Inflammatory macrophage (primary cell): ENCODE measurements around the gene CDH24.

Experiments
- DNase-seq, 2 donors: peaks; one replicate each; pipeline ENCODE4 v3.0.0-alpha.2; 2020 to 2022
- total RNA-seq, 18 experiments: gene quantifications; one replicate each; lab custom pipeline; 2026; ENCODE audit warnings: mixed read lengths in 6 of 18, inconsistent platforms in 2 of 18; lab: John Stamatoyannopoulos, UW

Gene CDH24, protein sequence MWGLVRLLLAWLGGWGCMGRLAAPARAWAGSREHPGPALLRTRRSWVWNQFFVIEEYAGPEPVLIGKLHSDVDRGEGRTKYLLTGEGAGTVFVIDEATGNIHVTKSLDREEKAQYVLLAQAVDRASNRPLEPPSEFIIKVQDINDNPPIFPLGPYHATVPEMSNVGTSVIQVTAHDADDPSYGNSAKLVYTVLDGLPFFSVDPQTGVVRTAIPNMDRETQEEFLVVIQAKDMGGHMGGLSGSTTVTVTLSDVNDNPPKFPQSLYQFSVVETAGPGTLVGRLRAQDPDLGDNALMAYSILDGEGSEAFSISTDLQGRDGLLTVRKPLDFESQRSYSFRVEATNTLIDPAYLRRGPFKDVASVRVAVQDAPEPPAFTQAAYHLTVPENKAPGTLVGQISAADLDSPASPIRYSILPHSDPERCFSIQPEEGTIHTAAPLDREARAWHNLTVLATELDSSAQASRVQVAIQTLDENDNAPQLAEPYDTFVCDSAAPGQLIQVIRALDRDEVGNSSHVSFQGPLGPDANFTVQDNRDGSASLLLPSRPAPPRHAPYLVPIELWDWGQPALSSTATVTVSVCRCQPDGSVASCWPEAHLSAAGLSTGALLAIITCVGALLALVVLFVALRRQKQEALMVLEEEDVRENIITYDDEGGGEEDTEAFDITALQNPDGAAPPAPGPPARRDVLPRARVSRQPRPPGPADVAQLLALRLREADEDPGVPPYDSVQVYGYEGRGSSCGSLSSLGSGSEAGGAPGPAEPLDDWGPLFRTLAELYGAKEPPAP
- total RNA-seq, result 0.12 to 0.82 (median 0.48) reads per million in 18 experiments

DNA sequence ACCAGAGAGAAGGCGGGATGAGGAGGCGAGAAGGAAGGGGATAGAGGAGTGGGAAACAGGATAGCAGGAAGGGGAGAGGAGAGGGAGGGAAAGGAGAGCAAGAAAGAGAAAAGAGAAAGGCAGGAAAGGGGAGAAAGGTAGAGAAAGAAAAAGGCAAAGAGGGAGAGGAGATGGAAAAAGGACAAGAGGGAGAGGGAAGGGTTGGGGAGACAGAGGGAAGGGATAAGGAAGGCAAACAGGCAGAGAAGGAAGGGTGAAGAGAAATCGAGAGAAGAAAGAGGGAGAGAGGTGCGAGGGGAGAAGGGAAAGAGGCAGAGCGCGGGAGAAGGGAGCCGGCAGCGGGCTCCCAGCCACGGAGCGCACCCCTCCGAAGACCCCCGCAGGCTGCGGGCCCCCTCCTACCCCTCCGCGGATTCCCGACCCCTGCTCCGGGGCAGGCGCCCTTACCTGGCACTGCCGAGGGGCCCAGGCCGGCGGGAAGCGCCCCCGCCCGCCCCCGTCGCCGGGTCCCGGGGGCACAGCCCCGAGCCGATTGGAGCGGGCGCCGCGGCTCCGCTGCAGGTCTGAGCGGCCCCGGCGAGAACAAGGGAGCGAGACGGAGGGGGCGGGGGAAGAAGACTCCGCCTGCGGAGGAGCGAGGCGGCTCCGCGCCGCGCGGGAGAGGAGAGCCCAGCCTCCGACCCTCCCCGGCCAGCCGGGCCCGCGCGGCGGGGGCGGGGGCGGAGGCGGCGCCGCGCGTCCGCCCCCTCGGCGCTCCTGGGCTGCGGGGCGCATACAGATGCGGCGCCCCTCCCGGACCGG, at the start of gene CDH24:
Gene CDH24, minus strand, starts transcription at position 565 of the 801 bp plus-strand sequence. CDS start 1,787 bp downstream, outside the sequence.
- peak; percentile 17 to 28 for DNase-seq

- DNase-seq, result no peak
Observed at GRCh38 chr14:23106747-23107045, 49.4 kb upstream of the CDH24 start.

DNA sequence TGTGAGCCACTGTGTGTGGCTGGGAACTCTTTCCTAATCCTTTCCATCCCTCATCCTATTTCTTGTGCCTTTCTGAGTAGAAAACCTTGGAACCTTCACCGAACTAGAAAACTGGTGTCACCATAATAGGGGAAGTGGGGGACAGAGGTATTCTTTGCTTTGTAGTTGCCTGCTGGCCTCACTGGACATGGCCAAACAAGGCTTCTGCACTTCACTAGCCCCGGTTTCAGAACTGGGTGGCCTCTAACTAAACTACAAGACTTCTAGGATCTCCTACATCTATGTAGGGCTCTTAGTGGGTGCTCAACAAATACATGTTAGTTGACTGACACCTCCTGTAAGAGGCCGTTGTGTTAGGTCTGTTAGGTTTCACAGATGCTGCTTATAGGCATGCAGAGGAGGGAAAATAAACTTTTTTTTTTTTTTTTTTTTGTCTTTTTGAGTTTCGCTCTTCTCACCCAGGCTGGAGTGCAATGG, 48.1 kb upstream of the CDH24 start:
- no peak for DNase-seq

GRCh38 chr14:23104591-23105347, 47.4 kb upstream of the CDH24 start, which contains the start of gene CIROP:
TSS of gene CIROP (minus strand) at chr14:23104989. CDS start at chr14:23104920, 69 bp downstream.
- no peak for DNase-seq

DNA sequence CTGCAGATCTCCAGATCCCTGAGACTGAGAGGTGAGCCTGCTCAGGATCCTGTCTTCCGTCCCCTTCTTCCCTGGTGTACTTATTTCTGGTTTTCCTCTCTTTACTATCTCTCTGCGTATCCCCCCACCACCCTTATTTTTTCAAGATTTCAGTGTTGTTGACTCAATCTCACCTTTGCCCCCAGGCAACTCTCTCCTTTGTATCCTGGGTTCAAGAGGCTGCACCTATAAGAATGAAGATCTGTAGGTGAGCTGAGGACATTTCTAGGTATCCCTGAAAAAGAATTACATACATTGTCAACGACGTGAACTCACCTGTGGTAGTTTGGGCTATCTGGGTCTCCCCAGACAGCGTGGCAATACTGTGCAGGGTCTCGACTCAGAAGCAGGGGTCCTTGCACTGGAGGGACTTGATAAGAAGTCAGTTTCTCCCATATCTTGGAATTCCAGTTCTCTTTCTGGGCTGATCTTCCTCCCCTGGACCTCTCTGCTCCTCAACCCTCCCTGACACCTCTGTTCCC, 46.8 kb upstream of the CDH24 start:
- DNase-seq, result no peak

DNA sequence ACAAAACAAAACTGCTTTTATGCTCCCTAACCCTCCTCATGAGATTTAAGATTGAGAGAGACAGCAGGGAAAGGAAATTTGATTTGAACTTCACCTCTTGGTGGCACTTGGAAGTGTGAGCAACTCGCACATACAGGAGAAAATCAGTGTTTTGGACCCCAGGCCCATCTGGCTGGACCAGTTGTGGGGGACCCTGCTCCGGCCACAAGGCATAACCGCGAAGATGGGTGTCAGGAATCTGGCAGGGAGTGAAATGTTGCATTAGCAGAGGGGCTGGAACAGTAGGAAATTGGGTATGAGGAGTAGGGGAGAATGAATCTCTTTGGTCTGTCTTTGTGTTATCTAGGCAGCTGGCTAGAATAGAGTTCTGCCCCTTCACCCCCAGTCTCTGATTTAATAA, 46.3 kb upstream of the CDH24 start:
- DNase-seq, result no peak

DNA sequence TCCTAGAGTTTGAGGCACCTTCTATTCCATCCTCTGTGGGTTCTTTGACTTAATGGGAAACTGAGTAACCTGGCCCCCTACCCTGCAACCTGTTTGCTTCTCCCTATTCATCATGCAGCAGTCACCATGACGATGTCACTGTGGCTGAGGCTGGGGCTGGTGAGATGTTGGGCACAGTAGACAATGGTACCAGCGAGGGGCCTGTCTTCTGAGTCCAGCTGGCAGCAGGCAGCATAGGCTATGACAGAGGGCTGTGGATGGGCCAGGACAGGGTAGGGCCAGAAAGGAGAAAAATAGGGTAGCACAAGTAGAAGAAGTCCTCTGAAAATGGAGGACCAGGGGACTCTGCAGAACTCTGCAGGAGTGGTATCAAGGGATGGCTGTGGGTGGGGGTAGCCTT, 45.5 kb upstream of the CDH24 start:
- no peak for DNase-seq

- DNase-seq, result no peak
Observed at GRCh38 chr14:23101986-23102625, 44.8 kb upstream of the CDH24 start.

DNA sequence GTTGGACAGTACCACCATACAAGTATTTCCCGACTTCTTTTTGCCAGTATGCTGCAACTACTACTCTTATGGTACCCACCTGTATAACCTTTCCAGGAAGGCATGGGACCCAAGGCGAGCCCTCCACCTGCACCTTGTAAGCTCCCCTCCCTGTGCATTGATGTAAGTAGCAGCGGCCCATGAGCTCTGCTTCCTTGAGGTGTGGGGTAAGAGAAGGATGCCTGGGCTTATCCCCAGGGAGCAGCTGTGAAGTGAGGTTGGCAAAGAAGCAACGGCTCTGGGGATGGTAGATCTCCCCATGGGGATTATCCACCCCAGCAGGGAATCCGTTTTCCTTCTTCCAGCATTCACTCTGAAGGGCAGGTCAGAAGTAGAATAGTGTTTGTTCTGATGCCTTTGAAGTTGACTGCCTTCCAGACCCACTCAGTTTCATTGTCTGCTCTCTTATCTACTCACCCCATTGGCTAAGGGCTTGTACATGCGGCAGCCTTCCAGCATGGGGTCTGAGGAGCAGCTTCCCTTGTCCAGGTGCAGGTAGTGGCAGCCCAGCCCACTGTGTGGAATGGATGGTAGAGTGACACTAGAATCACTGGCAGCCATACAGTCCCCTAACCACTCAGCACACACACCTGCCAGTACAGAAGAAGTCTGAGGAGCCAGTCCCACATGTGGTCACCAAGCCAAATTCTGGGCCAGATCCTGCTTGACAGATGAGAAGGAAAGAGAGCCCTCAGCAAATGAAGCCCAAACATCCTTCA, 44.1 kb upstream of the CDH24 start:
- DNase-seq, result no peak

GRCh38 chr14:23099212-23099861, 42.0 kb upstream of the CDH24 start:
- DNase-seq, result no peak

DNA sequence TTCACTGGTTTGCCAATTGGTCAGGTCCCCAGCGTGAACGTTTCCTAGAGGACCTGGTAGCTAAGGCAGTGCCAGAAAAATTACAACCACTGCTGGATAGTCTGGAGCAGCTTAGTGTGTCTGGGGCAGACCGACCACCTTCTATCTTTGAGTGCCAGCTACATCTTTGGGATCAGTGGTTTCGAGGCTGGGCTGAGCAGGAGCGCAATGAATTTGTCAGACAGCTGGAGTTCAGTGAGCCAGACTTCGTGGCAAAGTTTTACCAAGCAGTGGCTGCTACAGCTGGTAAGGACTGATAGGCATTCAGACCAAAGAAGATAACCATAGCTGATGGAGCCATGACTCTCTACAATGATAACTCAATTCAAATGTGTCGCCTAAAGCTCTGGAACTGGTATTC, 40.5 kb upstream of the CDH24 start:
- no peak for DNase-seq

DNA sequence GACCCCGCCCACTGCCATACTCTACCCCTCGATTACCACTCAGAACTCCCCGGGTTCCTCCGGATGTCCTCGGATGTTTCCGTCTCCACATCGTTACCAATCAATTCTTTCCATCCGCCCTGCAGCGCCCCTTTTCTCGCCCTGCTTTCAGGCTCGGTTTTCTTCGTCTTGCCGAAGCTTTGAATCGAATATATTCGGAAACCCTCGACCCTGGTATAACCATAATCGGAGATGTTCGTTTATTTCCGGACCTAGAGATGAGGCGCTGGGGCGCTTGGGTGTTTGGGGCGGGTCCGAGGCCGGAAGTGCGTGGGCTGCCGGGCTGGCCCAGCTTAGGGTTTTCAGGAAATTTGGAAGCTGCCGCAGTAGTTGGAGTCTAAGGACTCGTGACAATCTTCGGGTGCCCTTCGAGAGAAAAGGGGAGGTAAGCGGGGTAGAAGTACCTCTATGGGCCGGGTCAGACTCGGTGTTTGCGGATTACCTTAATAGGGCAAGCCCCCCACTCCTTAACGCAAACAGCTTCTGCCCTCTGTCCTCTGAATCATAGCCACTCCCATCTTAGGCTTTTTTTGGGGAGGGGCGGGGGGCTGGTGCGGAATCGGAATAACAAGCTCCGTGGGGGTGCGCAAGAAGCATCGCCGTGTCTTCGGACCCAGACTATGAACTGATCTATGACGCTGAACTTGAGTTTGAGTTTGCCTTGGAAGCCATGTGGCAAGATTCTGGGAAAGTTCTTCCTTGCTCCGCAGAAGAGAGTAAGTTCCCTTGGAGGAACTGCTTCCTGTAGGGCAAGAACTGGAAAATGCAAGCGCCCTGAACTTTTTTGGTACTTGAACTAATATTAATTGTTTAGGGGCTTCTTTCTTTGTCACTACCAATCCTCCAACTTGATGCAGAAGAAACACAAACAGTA, 38.1 kb upstream of the CDH24 start, which contains the start of gene C14orf119:
Gene C14orf119, plus strand, starts transcription at position 310 of the 913 bp plus-strand sequence. CDS start 2,154 bp downstream, outside the sequence.
- peak; percentile 100 for DNase-seq

DNA sequence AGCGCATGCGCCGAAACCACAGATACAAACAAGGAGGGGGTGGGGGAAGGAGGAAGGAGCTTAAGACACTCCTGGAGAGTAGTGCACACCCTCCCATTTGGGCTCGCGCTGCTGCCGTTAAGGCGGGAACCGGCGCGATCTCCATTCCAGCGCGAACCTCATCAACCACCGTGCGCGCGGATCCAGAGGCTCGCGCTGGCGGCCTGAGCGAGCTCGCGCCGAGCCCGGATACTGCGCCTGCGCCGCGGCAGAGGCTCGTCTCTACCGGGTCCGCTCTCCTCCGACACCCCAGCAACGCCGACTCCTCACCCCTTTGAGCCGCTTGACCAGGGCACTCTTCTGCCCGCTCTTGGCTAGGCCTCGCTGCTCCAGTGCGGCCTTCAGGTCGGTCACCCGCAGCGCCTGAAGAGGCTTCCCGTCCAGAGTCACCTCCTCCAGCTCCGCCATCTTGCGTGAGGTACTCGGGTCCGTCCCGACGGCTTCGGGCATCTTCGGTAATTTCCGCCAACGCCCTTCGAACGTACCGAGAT, 37.4 kb upstream of the CDH24 start, which contains the start of gene ACIN1:
Gene ACIN1, minus strand, starts transcription at position 471 of the 530 bp plus-strand sequence. Its CDS starts 24 bp downstream, at position 447.
- peak; percentile 75 to 81 for DNase-seq

DNA sequence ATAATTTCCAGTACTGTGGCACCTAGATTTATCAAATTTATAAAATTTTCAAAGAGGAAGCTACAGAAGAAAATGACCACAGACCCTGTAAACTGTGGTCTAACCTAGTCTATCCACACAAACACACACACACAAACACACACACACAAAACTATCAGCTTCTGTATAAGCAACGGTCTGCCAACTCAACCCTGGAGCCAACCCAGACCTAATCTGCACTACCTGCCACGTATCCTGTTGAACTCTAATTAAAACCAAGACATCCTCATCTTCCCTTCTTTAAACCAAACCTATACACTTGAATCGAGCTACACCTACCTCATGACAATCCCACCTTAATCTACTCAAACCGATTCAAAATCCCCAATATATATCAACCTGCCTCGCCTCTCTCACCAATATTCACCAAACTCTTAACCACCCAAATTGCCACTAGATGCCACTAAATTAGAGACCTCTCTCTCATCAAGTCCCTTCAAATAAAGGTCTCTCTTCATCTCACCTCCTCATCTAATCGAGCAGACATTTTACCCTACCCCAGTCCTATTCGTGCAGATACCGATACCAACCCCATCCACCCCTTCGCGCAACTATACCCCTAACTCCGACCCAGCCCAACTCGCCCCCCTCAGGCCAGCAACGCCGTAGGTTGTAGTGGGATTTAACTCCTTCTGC, 36.8 kb upstream of the CDH24 start:
- no peak for DNase-seq

GRCh38 chr14:23093526-23093925, 36.2 kb upstream of the CDH24 start:
- DNase-seq, result no peak

GRCh38 chr14:23093104-23093503, 35.8 kb upstream of the CDH24 start:
- no peak for DNase-seq
